Lung (tissue), 12 donors: ENCODE data around the gene RFPL3. TPM values are rescaled to one million over a fixed set of nuclear protein-coding genes. Genes with fewer than 3 reads are reported as not detected.
"Not testable (repeated sequence)": the region's sequence is repeated elsewhere in the genome, so short reads cannot be mapped to it uniquely, and the experiment has no call there.

Experiments used
- ATAC-seq: fragments of 200-7000 bp; cut with Tn5 transposase; one replicate; pipeline ENCODE4 v1.9.1; 2020; ENCODE audit warnings: moderate number of reproducible peaks; ENCODE audit not compliant: insufficient read depth, low FRiP score
- DNase-seq, 3 donors: peaks; one replicate each; pipeline ENCODE4 v3.0.0-alpha.2; 2013 to 2017
- H3K27ac ChIP-seq, 2 donors: one replicate each; pipeline ENCODE4 v1.5.1; 2013; ENCODE audit warnings: mild to moderate bottlenecking in 2 of 2, moderate library complexity in 2 of 2, control low read depth in 1 of 2, inconsistent platforms in 1 of 2, low read depth in 1 of 2, low read length in 1 of 2
- H3K27me3 ChIP-seq, 3 donors: one replicate each; pipeline ENCODE4 v1.5.1; 2013; ENCODE audit warnings: low read length in 2 of 3; ENCODE audit not compliant: control insufficient read depth in 3 of 3, insufficient read depth in 3 of 3
- H3K36me3 ChIP-seq, 4 donors: one replicate each; pipeline ENCODE4 v1.5.1; 2013; ENCODE audit warnings: low read length in 4 of 4, mild to moderate bottlenecking in 1 of 4, moderate library complexity in 1 of 4; ENCODE audit not compliant: control insufficient read depth in 4 of 4, insufficient read depth in 4 of 4
- H3K4me1 ChIP-seq, 5 donors: one replicate each; pipeline ENCODE4 v1.5.1; 2013; ENCODE audit warnings: low read length in 5 of 5, mild to moderate bottlenecking in 2 of 5, moderate library complexity in 1 of 5; ENCODE audit not compliant: control insufficient read depth in 5 of 5, insufficient read depth in 5 of 5
- H3K4me3 ChIP-seq: one replicate; pipeline ENCODE4 v1.5.1; 2013; ENCODE audit warnings: mild to moderate bottlenecking, control low read depth, moderate library complexity
- H3K9ac ChIP-seq, 2 donors: one replicate each; pipeline ENCODE4 v1.5.1; 2013; ENCODE audit warnings: low read length in 2 of 2, control low read depth in 1 of 2; ENCODE audit not compliant: insufficient read depth in 1 of 2
- H3K9me3 ChIP-seq, 4 donors: one replicate each; pipeline ENCODE4 v1.5.1; 2013; ENCODE audit warnings: low read length in 3 of 4, mild to moderate bottlenecking in 1 of 4, moderate library complexity in 1 of 4; ENCODE audit not compliant: control insufficient read depth in 4 of 4, insufficient read depth in 3 of 4
- WGBS, 2 donors: extraction: QIAGEN DNeasy Blood & Tissue Kit; methylation state at CpG; one replicate each; pipeline ENCODE4 v1.1.7; 2013; 5-methylcytosine and 5-hydroxymethylcytosine counted together
- polyA plus RNA-seq, 2 donors: library from polyadenylated mRNA; stranded (reverse); fragments of 200-250 nt; gene quantifications; one replicate each; pipeline ENCODE4 v1.2.1, GENCODE V29; 2013
- total RNA-seq, 2 donors: library from RNA; depleted of rRNA in 1 of 2; stranded (reverse); fragments of >200 nt in 1 of 2; gene quantifications; one replicate each; pipeline ENCODE4 v1.2.1, GENCODE V29; 2014 to 2021
- TF ChIP-seq, protein P1 (sequence below): IDR thresholded peaks from 2 replicates; pipeline ENCODE4 v1.5.1; 2012; ENCODE audit warnings: mild to moderate bottlenecking; ENCODE audit errors: control extremely low read depth, extremely low read depth
- donor health status: control.
- donor health status: control.
- donor health status: Bipolar disorder and iron deficiency.
- donor health status: healthy.
- donor health status: DM: yes; HTN: yes; CAD: no.

Gene RFPL3
- total and polyA plus RNA-seq, 4 donors = not detected

DNA sequence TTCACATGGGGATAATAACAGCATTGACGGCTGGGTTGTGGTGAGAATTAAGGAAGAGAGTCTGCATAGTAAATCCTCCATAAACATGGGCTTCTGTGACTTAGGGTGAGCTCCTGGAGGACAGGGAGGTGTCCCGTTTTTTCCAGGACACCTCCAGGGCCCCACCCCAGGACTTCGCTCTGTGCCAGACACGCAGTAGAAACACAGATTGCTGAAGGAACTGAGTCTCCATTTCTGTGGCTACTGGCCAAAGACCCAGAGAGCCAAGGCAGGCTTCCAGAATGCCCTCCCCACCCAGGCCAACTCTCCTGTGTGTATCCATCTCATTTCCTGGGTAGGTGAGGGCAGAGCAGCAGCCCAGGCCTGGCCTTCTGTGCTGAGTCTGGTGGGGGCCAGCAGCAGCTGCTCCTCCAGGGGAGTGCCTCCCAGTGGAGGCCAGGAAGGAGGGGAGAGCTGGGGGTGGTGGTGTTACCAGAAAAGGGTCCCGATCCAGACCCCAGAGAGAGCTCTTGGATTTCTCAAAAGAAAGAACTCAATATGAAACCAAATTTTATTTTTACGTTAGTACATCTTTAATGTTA lies 9.5 kb upstream of the RFPL3 start:
- no peak for ATAC-seq
- Histone ChIP-seq H3K9me3 (no peaks in the 10 kb centered on the region), H3K36me3 (no peaks in the 10 kb centered on the region), H3K27me3 (peaks cover 0 to 3% (median 2%) of the 10 kb centered on the region in 3 donors), H3K9ac (no peak overlapping the region), H3K4me3 (no peak overlapping the region), H3K4me1 (peaks cover 0 to 2% (median 0%) of the 10 kb centered on the region in 5 donors), H3K27ac (no peak overlapping the region)
- 80 to 82% methylated on average over 6 of the region's 6 CpGs for WGBS, 2 donors
- TF ChIP-seq, protein P1, sequence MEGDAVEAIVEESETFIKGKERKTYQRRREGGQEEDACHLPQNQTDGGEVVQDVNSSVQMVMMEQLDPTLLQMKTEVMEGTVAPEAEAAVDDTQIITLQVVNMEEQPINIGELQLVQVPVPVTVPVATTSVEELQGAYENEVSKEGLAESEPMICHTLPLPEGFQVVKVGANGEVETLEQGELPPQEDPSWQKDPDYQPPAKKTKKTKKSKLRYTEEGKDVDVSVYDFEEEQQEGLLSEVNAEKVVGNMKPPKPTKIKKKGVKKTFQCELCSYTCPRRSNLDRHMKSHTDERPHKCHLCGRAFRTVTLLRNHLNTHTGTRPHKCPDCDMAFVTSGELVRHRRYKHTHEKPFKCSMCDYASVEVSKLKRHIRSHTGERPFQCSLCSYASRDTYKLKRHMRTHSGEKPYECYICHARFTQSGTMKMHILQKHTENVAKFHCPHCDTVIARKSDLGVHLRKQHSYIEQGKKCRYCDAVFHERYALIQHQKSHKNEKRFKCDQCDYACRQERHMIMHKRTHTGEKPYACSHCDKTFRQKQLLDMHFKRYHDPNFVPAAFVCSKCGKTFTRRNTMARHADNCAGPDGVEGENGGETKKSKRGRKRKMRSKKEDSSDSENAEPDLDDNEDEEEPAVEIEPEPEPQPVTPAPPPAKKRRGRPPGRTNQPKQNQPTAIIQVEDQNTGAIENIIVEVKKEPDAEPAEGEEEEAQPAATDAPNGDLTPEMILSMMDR = no peak
- DNase-seq = no peak

DNA sequence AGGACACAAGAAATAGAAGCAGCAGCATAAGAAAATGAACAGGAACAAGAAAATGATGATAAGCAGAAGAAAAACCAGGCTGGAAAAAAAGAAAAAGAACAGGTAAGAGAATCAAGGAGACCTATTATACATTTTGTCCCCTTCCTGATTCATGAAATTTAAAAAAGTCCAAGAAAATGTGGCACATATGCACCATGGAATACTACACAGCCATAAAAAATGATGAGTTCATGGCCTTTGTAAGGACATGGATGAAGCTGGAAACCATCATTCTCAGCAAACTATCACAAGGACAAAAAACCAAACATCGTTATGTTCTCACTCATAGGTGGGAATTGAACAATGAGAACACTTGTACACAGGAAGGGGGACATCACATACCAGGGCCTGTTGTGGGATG lies 5.8 kb upstream of the RFPL3 start:
- H3K27me3 ChIP-seq, H3K9ac ChIP-seq, H3K4me1 ChIP-seq, H3K9me3 ChIP-seq, ATAC-seq, H3K36me3 ChIP-seq, H3K4me3 ChIP-seq, DNase-seq, H3K27ac ChIP-seq: not testable (repeated sequence)
- whole genome bisulfite sequencing, 2 donors = 94 to 95% methylated on average over 1 of the region's 1 CpG

DNA sequence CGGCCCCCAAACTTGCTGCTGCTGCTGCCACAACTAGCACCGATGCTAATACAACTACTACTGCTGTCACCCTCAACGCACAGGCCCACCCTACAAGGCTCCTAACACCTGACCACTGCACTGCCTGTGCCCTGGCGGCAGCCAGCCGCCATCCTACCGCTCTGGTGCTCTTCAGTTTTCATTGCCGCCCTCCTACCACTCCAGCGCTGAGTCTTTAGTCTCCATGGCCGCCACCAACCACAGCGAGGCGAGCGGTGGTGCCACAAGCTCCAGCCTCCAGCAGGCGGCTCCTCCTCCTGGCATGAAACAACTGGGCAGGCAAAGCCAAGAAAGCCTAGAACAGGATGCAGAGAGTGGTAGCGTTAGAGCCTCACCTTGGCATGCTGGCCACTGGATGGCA lies 5.0 kb upstream of the RFPL3 start:
- Histone ChIP-seq H3K27ac (no peak overlapping the region), H3K4me1 (peaks cover 0 to 2% (median 0%) of the 10 kb centered on the region in 5 donors), H3K36me3 (no peaks in the 10 kb centered on the region), H3K9me3 (peaks cover 0 to 2% (median 0%) of the 10 kb centered on the region in 4 donors), H3K4me3 (no peak overlapping the region), H3K9ac (no peak overlapping the region), H3K27me3 (no peaks in the 10 kb centered on the region)
- DNase-seq (no peak), ATAC-seq (no peak)
- WGBS, 2 donors = 93 to 97% methylated on average over 14 of the region's 14 CpGs
- TF ChIP-seq, protein P1 = no peak

DNA sequence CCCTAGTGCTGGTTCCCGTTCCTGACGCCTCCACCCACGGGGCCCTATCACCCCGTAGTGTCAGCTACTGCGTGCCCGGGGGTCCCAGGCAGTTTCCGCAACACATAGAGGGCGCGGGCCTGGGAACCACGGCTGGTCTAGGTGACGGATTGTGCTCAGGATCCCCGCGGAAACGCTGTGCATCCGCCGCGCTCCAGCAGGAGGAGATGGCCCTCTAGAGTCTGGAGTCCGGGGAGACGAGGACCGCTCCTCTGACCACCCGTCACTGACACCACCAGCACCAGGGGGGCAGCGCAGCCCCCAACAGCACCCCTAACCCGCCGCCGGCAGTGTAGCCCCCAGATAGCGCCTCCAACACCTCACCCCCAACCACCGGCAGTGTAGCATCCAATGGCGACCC lies 4.4 kb upstream of the RFPL3 start:
- Histone ChIP-seq H3K27me3 (no peaks in the 10 kb centered on the region), H3K9ac (no peak overlapping the region), H3K9me3 (peaks cover 0 to 2% (median 0%) of the 10 kb centered on the region in 4 donors), H3K27ac (no peak overlapping the region), H3K4me3 (no peak overlapping the region), H3K4me1 (peaks cover 0 to 2% (median 0%) of the 10 kb centered on the region in 5 donors), H3K36me3 (no peaks in the 10 kb centered on the region)
- no peak for ATAC-seq
- WGBS, 2 donors = 91 to 94% methylated on average over 25 to 28 of the region's 28 CpGs
- DNase-seq = no peak
- TF ChIP-seq, protein P1 = no peak
